K562 (cell line): Measurements from ENCODE around the gene RPF1. TPM values are rescaled to one million over a fixed set of nuclear protein-coding genes. Genes with fewer than 3 reads are reported as not detected.

Source experiments
- ATAC-seq: fragments of 200-7000 bp; cut with Tn5 transposase; 3 replicates; pipeline ENCODE4 v1.9.1; 2020; ENCODE audit warnings: moderate library complexity
- BruUV-seq: library from RNA; stranded (reverse); fragments of 400-500 nt; replicated peaks from 2 replicates; lab custom pipeline; 2021; lab: Mats Ljungman, UMichigan
- CTCF ChIA-PET: fragments of 300-600 bp; formaldehyde crosslinking; extraction: SDS; loops from one replicate; lab custom pipeline; 2021; ENCODE audit warnings: low intra/inter-chr PET ratio; lab: Yijun Ruan, JAX
- POLR2A ChIA-PET: fragments of 300-600, 350-650 bp; sonication (Branson Sonifier 250); formaldehyde crosslinking; extraction: SDS; loops from one replicate; lab custom pipeline; 2021; ENCODE audit warnings: antibody characterized with exemption, inconsistent platforms; lab: Yijun Ruan, JAX
- DNase-seq, 4 experiments: peaks; one replicate each; pipeline versions ENCODE4 v3.0.0 to v3.0.0-alpha.2; 2011 to 2018; ENCODE audit warnings: low spot score in 3 of 4, mixed read lengths in 3 of 4; ENCODE audit errors: extremely low read depth in 1 of 4
- FAIRE-seq: peaks from 2 replicates; lab custom pipeline; 2011; peaks lifted over from hg19 to GRCh38; lab: Jason Lieb, UNC
- H2AFZ ChIP-seq: 2 replicates; pipeline ENCODE4 v1.6.0; 2011; ENCODE audit warnings: low read depth, low read length, control low read depth, inconsistent platforms
- H3K27ac ChIP-seq: fragments of 200-600 bp; 3 replicates; pipeline ENCODE4 v1.8.0; 2011; ENCODE audit warnings: low read depth, mild to moderate bottlenecking, control low read depth, inconsistent platforms, low read length, moderate library complexity, mixed read lengths; ENCODE audit errors: extremely low read depth
- H3K27me3 ChIP-seq, 2 experiments: fragments of 300-600 bp in 1 of 2; 2 replicates in 1 of 2; 3 replicates in 1 of 2; pipeline versions ENCODE4 v1.6.0 to v1.8.0; 2011; ENCODE audit warnings: inconsistent platforms in 2 of 2, low read length in 2 of 2, mild to moderate bottlenecking in 1 of 2, mixed read lengths in 1 of 2, moderate library complexity in 1 of 2; ENCODE audit not compliant: control insufficient read depth in 2 of 2, insufficient read depth in 2 of 2
- H3K36me3 ChIP-seq: fragments of 300-600 bp; 3 replicates; pipeline ENCODE4 v1.8.0; 2011; ENCODE audit warnings: mild to moderate bottlenecking, low read length, inconsistent platforms; ENCODE audit not compliant: control insufficient read depth, insufficient read depth
- H3K4me1 ChIP-seq, 2 experiments: fragments of 200-600 bp in 1 of 2; replicated peaks in 1 of 2; 2 replicates in 1 of 2; 3 replicates in 1 of 2; pipeline versions ENCODE4 v1.5.1 to v1.8.0; 2011; ENCODE audit warnings: inconsistent platforms in 2 of 2, low read length in 2 of 2, mild to moderate bottlenecking in 1 of 2, mixed read lengths in 1 of 2, moderate library complexity in 1 of 2; ENCODE audit not compliant: control insufficient read depth in 2 of 2, insufficient read depth in 2 of 2
- H3K4me2 ChIP-seq: 2 replicates; pipeline ENCODE4 v1.6.1; 2011; ENCODE audit warnings: low read length, control low read depth, inconsistent platforms, mixed read lengths; ENCODE audit not compliant: insufficient read depth
- H3K4me3 ChIP-seq: fragments of 200-600 bp; sonication (generic), shearing (Covaris generic); 2 replicates; pipeline ENCODE4 v1.5.1; 2016; ENCODE audit warnings: control low read depth, inconsistent platforms
- H3K79me2 ChIP-seq: fragments of 200-600 bp; 3 replicates; pipeline ENCODE4 v1.8.0; 2011; ENCODE audit warnings: low read length, inconsistent platforms; ENCODE audit not compliant: control insufficient read depth, insufficient read depth
- H3K9ac ChIP-seq, 2 experiments: 2 replicates each; pipeline versions ENCODE4 v1.6.0 to v1.6.1; 2011; ENCODE audit warnings: low read depth in 2 of 2, low read length in 2 of 2, control low read depth in 1 of 2, inconsistent platforms in 1 of 2, mild to moderate bottlenecking in 1 of 2, mixed read lengths in 1 of 2; ENCODE audit not compliant: insufficient read depth in 1 of 2
- H3K9me1 ChIP-seq: one replicate; pipeline ENCODE4 v1.6.0; 2011; ENCODE audit warnings: inconsistent platforms, mild to moderate bottlenecking, low read length, moderate library complexity; ENCODE audit not compliant: control insufficient read depth, insufficient read depth
- H3K9me3 ChIP-seq: replicated peaks from 2 replicates; pipeline ENCODE4 v1.5.1; 2011; ENCODE audit warnings: low read depth, low read length, inconsistent platforms; ENCODE audit not compliant: control insufficient read depth, insufficient read depth
- H4K20me1 ChIP-seq: replicated peaks from 2 replicates; pipeline ENCODE4 v1.6.1; 2011; ENCODE audit warnings: low read length, inconsistent platforms, mixed read lengths; ENCODE audit not compliant: control insufficient read depth, insufficient read depth
- BRD4 ChIP-seq: fragments of 200-600 bp; sonication (generic); IDR thresholded peaks from 2 replicates; pipeline ENCODE4 v1.6.1; 2017; ENCODE audit warnings: inconsistent platforms
- CREBBP ChIP-seq: IDR thresholded peaks from one replicate; pipeline ENCODE4 v1.6.1; 2012; ENCODE audit warnings: low read depth, mild to moderate bottlenecking, control low read depth, inconsistent platforms, low read length
- DNMT1 ChIP-seq: fragments of 450-650 bp; IDR thresholded peaks from 2 replicates; pipeline ENCODE4 v1.6.1; 2016; ENCODE audit warnings: antibody characterized with exemption, mild to moderate bottlenecking
- FOS ChIP-seq: IDR thresholded peaks from 3 replicates; pipeline ENCODE4 v1.6.1; 2011; ENCODE audit not compliant: insufficient read length; ENCODE audit errors: extremely low read depth
- FOXJ3 ChIP-seq: sonication (generic); formaldehyde crosslinking; IDR thresholded peaks from 2 replicates; pipeline ENCODE4 v1.4.0; 2020; ENCODE audit warnings: mild to moderate bottlenecking, missing genetic modification reagents
- MEF2D ChIP-seq: conservative IDR thresholded peaks from 2 replicates; pipeline ENCODE4 v1.6.1; 2016; ENCODE audit warnings: low read depth, missing genetic modification characterization, missing compliant biosample characterization
- MTA3 ChIP-seq: fragments of 450-650 bp; formaldehyde crosslinking; IDR thresholded peaks from 2 replicates; pipeline ENCODE4 v1.6.1; 2017; ENCODE audit warnings: mild to moderate bottlenecking, borderline replicate concordance
- NELFE ChIP-seq: IDR thresholded peaks from 2 replicates; pipeline ENCODE4 v1.6.1; 2011; ENCODE audit warnings: mild to moderate bottlenecking; ENCODE audit not compliant: insufficient read depth, insufficient read length
- NFRKB ChIP-seq: fragments of 450-650 bp; IDR thresholded peaks from 2 replicates; pipeline ENCODE4 v1.6.1; 2016; ENCODE audit warnings: low read depth
- PHF20 ChIP-seq: fragments of 450-650 bp; IDR thresholded peaks from 2 replicates; pipeline ENCODE4 v1.6.1; 2018; ENCODE audit not compliant: partially characterized antibody
- PHTF2 ChIP-seq: fragments of 250-450 bp; sonication (Bioruptor Pico); IDR thresholded peaks from 2 replicates; pipeline ENCODE4 v1.5.0; 2021; ENCODE audit warnings: mild to moderate bottlenecking
- RBM34 ChIP-seq: fragments of 200-400 bp; formaldehyde crosslinking; IDR thresholded peaks from 2 replicates; pipeline ENCODE4 v1.6.1; 2018; ENCODE audit warnings: low read length, borderline replicate concordance; ENCODE audit not compliant: insufficient read depth
- RFX7 ChIP-seq: fragments of 250-450 bp; sonication (Bioruptor Pico); IDR thresholded peaks from 2 replicates; pipeline ENCODE4 v1.5.1; 2021; ENCODE audit warnings: mild to moderate bottlenecking
- RREB1 ChIP-seq: fragments of 250-450 bp; sonication (Bioruptor Pico); IDR thresholded peaks from 2 replicates; pipeline ENCODE4 v1.4.0; 2020
- SIX5 ChIP-seq, 2 experiments: IDR thresholded peaks; 2 replicates each; pipeline ENCODE4 v1.6.1; 2011; ENCODE audit warnings: low read length in 2 of 2, borderline replicate concordance in 1 of 2, low read depth in 1 of 2, mild to moderate bottlenecking in 1 of 2, moderate library complexity in 1 of 2; ENCODE audit not compliant: insufficient read depth in 1 of 2
- SMARCA4 ChIP-seq: fragments of 450-650 bp; IDR thresholded peaks from 2 replicates; pipeline ENCODE4 v1.6.1; 2016
- TCFL5 ChIP-seq: fragments of 250-450 bp; sonication (Bioruptor Pico); conservative IDR thresholded peaks from 2 replicates; pipeline ENCODE4 v1.6.1; 2021; ENCODE audit warnings: mild to moderate bottlenecking, moderate library complexity, matching md5 sums
- U2AF2 ChIP-seq: fragments of 200-400 bp; formaldehyde crosslinking; optimal IDR thresholded peaks from 2 replicates; pipeline ENCODE3; 2017; ENCODE audit warnings: low read depth, mild to moderate bottlenecking, low read length
- WGBS: fragments of 100-300 bp; shearing (Covaris generic); methylation state at CpG from one replicate; pipeline ENCODE4 v1.1.6; 2016; ENCODE audit warnings: low coverage, mixed read lengths; ENCODE audit not compliant: insufficient coverage; ENCODE audit errors: missing lambda C conversion rate; 5-methylcytosine and 5-hydroxymethylcytosine counted together
- in situ Hi-C: fragments of 300-500 bp; cut with MboI; formaldehyde crosslinking; loops from 4 replicates; pipeline ENCODE4 v1.15.0; 2018; ENCODE audit warnings: inconsistent platforms, mixed read lengths
- intact Hi-C: fragments of 100-400 bp; cut with micrococcal nuclease; formaldehyde crosslinking; loops from 2 replicates; pipeline ENCODE4 v1.14.2; 2022
- polyA plus RNA-seq, 8 experiments: library from polyadenylated mRNA; depleted of rRNA in 4 of 8; stranded (reverse) in 5 of 8; unstranded in 3 of 8; fragments of >200 nt; fragmentation: Nextera tagmentation in 2 of 8; fragmentation: Illumina TruSeq in 1 of 8; extraction: Ambion mirVana in 2 of 8; extraction: Trizol in 1 of 8; gene quantifications; 2 replicates each; pipeline versions ENCODE4 v1.2.1 to v1.2.3, GENCODE V29; 2011 to 2014; ENCODE audit warnings: inconsistent platforms in 1 of 8, missing spikeins in 1 of 8
- total RNA-seq, 7 experiments: library from RNA; depleted of rRNA in 6 of 7; stranded (reverse); fragments of >200 nt in 6 of 7; fragmentation: Illumina TruSeq in 2 of 7; extraction: Trizol in 2 of 7; gene quantifications; 2 replicates each; pipeline versions ENCODE4 v1.2.1 to v1.2.3, GENCODE V29; 2011 to 2021; ENCODE audit warnings: low replicate concordance in 1 of 7
- TF ChIP-seq, protein P1 (sequence below): fragments of 200-800 bp; sonication (Bioruptor generic); IDR thresholded peaks from 2 replicates; pipeline ENCODE4 v1.6.1; 2017; ENCODE audit warnings: missing genetic modification characterization, missing compliant biosample characterization

The RPF1 gene
- total and polyA plus RNA-seq, 9 of the 15 experiments (the other 6 are each of a cell fraction or from before 2014, with no cell fraction given), result 52.4 to 156 (median 90.2) TPM

DNA sequence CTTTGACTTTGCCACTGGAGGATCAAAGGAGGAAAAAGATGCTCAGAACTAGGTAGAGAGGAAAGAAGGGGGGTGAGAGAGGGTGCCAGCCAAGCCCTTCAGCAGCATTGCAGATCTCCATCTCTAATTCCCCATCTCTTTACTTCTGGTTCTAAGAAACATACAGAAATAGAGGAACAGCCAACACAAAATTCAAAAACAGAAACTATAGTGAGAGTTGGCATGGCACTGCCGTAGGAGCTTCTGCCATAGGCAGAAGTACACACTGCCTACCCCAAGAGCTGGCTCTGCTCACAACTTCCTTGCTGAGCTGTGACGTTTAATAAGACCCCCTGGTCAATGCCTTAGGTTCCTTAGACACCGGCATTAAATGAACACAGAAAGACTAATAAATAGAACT is 26.6 kb upstream of the RPF1 start:
- Histone ChIP-seq H3K9me1 (no peaks in the 10 kb centered on the region), H3K9me3 (no peaks in the 10 kb centered on the region), H3K4me1 (no peaks in the 10 kb centered on the region), H3K36me3 (no peaks in the 10 kb centered on the region), H4K20me1 (no peaks in the 10 kb centered on the region), H3K4me3 (no peak overlapping the region), H3K9ac (no peak overlapping the region), H3K27ac (no peak overlapping the region), H3K27me3 (peaks cover 8 to 10% of the 10 kb centered on the region in 2 experiments; a peak in 4 of 5 replicates), H2AFZ (no peak overlapping the region), H3K79me2 (no peaks in the 10 kb centered on the region), H3K4me2 (no peak overlapping the region)
- CTCF ChIA-PET, result no interaction called here
- BruUV-seq, result no TSS peak
- 14% methylated on average over 3 of the region's 3 CpGs for whole genome bisulfite sequencing
- no peak for TF ChIP-seq U2AF2
- TF ChIP-seq DNMT1, result no peak
- no peak for TF ChIP-seq FOXJ3
- no peak for TF ChIP-seq MTA3
- no peak for TF ChIP-seq SIX5 (IDR thresholded peaks at IDR 0.05; ENCODE audit: borderline replicate concordance in 1 of 2, insufficient read depth in 1 of 2, low read depth in 1 of 2, low read length in 2 of 2)
- no peak for TF ChIP-seq TCFL5 (CRISPR knock-in tag)
- TF ChIP-seq PHF20, result no peak
- no peak for TF ChIP-seq PHTF2 (CRISPR knock-in tag)
- TF ChIP-seq FOS, result no peak
- TF ChIP-seq, protein P1, sequence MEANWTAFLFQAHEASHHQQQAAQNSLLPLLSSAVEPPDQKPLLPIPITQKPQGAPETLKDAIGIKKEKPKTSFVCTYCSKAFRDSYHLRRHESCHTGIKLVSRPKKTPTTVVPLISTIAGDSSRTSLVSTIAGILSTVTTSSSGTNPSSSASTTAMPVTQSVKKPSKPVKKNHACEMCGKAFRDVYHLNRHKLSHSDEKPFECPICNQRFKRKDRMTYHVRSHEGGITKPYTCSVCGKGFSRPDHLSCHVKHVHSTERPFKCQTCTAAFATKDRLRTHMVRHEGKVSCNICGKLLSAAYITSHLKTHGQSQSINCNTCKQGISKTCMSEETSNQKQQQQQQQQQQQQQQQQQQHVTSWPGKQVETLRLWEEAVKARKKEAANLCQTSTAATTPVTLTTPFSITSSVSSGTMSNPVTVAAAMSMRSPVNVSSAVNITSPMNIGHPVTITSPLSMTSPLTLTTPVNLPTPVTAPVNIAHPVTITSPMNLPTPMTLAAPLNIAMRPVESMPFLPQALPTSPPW, result no peak
- TF ChIP-seq NFRKB, result no peak
- TF ChIP-seq RREB1, result no peak
- no peak for TF ChIP-seq CREBBP
- no peak for TF ChIP-seq MEF2D (tag)
- TF ChIP-seq SMARCA4, result no peak
- no peak for TF ChIP-seq RBM34
- TF ChIP-seq RFX7 (CRISPR knock-in tag), result no peak
- TF ChIP-seq BRD4, result no peak
- no peak for TF ChIP-seq NELFE
- in situ Hi-C loops, result no loop called here
- intact Hi-C loops, result no loop called here
- ATAC-seq, result no peak
- DNase-seq, result no peak
- POLR2A ChIA-PET, result interaction anchor here (0.5 to 1.1 kb wide), 2 partner anchors 10 to 728 kb away, joined by 3 to 4 read pairs; no protein-coding TSS in a partner anchor
- no peak for FAIRE-seq
